Measurements from ENCODE around the gene IL36RN. TPM values are rescaled to one million over a fixed set of nuclear protein-coding genes. Genes with fewer than 3 reads are reported as not detected.

Gene IL36RN
- total and polyA plus RNA-seq, 12 donors = not detected

DNA sequence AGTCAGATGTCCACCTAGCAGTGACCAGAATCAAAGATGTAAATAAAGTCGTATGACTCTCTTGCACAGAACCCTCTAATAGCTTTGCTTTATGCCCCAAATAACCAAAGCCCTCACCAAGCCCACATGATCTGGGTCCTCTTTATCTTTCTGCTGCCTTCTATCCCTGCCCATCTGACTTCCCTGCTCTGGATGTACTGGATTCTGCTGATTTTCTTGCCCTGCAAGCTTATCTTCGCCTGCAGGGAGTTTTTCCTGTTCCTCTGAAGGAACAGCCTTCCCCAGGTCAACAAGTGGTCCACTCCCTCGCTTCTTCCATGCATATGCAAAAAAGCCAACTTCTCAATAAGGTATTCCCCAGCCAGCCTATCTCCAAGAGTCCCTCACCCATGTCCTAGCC, 25.0 kb upstream of the IL36RN start:
- Histone ChIP-seq H3K27me3 (peaks cover 6% of the 10 kb centered on the region), H3K27ac (no peak overlapping the region), H3K4me1 (replicated peaks in 1 of 2) (no peaks in the 10 kb centered on the region), H3K36me3 (replicated peaks in 1 of 2) (no peaks in the 10 kb centered on the region), H3K4me3 (no peak overlapping the region), H3K9me3 (replicated peaks in 1 of 3) (no peaks in the 10 kb centered on the region)
- intact Hi-C loops (cut with DNase I) = no loop called here
- whole genome bisulfite sequencing, 4 donors = 62 to 73% (median 67%) methylated on average over 3 of the region's 3 CpGs
- TF ChIP-seq, protein P1, sequence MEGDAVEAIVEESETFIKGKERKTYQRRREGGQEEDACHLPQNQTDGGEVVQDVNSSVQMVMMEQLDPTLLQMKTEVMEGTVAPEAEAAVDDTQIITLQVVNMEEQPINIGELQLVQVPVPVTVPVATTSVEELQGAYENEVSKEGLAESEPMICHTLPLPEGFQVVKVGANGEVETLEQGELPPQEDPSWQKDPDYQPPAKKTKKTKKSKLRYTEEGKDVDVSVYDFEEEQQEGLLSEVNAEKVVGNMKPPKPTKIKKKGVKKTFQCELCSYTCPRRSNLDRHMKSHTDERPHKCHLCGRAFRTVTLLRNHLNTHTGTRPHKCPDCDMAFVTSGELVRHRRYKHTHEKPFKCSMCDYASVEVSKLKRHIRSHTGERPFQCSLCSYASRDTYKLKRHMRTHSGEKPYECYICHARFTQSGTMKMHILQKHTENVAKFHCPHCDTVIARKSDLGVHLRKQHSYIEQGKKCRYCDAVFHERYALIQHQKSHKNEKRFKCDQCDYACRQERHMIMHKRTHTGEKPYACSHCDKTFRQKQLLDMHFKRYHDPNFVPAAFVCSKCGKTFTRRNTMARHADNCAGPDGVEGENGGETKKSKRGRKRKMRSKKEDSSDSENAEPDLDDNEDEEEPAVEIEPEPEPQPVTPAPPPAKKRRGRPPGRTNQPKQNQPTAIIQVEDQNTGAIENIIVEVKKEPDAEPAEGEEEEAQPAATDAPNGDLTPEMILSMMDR (IDR thresholded peaks at IDR 0.05) = no peak
- no peak for TF ChIP-seq POLR2A (IDR thresholded peaks at IDR 0.05)
- DNase-seq = no peak

DNA sequence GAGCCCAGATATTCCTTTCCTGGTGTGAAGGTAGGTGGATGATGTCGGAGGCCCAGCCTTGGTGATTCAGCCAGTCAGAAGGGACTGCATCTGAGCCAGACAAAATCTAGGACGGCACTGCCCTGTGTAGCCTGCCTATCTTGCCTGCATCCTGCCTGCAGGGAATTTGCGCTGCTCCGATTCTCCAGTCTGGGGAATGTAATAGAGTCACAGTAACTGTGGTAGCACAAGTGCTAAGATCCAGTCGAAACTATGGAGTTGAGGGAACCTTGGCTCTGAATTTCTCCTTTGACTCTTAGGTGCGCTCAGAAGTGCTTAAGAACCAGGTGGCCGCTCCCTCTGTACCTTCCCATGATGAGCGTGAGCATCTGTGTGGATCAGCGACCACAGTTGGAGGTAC, 22.2 kb upstream of the IL36RN start:
- Histone ChIP-seq H3K27ac (no peak overlapping the region), H3K9me3 (replicated peaks in 1 of 3) (no peaks in the 10 kb centered on the region), H3K4me3 (no peak overlapping the region), H3K36me3 (replicated peaks in 1 of 2) (no peaks in the 10 kb centered on the region), H3K4me1 (replicated peaks in 1 of 2) (no peaks in the 10 kb centered on the region), H3K27me3 (peaks cover 6% of the 10 kb centered on the region)
- TF ChIP-seq, protein P1 (IDR thresholded peaks at IDR 0.05) = no peak
- TF ChIP-seq POLR2A (IDR thresholded peaks at IDR 0.05) = no peak
- no peak for DNase-seq
- WGBS, 4 donors = 84 to 94% (median 89%) methylated on average over 8 to 9 of the region's 9 CpGs
- intact Hi-C loops (cut with DNase I) = no loop called here

DNA sequence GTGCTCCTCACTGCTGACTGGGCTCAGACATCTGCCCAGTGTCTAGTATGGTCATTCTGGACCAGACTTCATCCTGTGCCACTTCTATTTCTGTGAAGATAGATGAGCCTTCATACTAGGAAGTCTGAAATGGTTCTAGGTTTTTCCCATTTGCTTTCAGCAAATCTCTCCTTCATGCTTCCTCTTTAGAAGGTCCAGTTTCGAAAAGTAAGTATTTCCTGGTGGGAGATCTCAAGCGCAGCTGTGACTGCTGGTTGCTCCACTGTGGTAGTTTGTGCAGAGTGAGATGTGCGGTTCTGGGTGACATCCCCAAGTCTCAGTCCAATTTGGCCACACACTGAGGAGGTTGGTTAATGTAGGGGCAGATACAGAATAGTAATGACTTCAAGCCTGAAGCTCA, 20.7 kb upstream of the IL36RN start:
- Histone ChIP-seq H3K9me3 (replicated peaks in 1 of 3) (no peaks in the 10 kb centered on the region), H3K36me3 (replicated peaks in 1 of 2) (no peaks in the 10 kb centered on the region), H3K4me3 (no peak overlapping the region), H3K27me3 (peaks cover 6% of the 10 kb centered on the region), H3K4me1 (replicated peaks in 1 of 2) (no peaks in the 10 kb centered on the region), H3K27ac (no peak overlapping the region)
- intact Hi-C loops (cut with DNase I) = no loop called here
- TF ChIP-seq POLR2A (IDR thresholded peaks at IDR 0.05) = no peak
- TF ChIP-seq, protein P1 (IDR thresholded peaks at IDR 0.05) = no peak
- DNase-seq = no peak
- 67 to 86% (median 73%) methylated on average over 3 of the region's 3 CpGs for WGBS, 4 donors

DNA sequence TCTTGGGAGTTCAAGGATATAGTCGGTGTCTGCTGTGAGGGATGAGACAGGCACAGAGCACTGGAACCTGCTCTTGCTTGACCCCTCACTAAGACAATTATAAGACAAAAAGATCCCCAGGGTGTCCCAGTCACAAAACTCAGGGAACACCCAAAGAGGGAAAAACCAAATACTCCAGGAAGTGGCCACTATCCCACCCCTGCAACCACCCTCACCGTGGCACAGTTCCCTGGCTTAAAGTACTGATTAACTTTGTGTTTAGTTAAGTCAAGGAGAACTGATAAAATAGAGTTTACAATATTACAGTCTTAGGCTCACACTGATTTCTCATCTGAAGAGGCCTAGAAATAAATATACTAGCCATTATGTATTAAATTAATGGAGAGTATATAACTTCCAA, 19.8 kb upstream of the IL36RN start:
- no peak overlapping the region for H3K27ac ChIP-seq
- no peaks in the 10 kb centered on the region for H3K9me3 ChIP-seq (replicated peaks in 1 of 3)
- H3K4me1 ChIP-seq (replicated peaks in 1 of 2) = no peaks in the 10 kb centered on the region
- TF ChIP-seq, protein P1 (IDR thresholded peaks at IDR 0.05) = no peak
- TF ChIP-seq POLR2A (IDR thresholded peaks at IDR 0.05) = no peak
- WGBS, 4 donors = 88 to 97% (median 93%) methylated on average over 1 to 2 of the region's 2 CpGs
- H3K27me3 ChIP-seq = peaks cover 1% of the 10 kb centered on the region
- intact Hi-C loops (cut with DNase I) = no loop called here
- no peak overlapping the region for H3K4me3 ChIP-seq
- no peak for DNase-seq
- H3K36me3 ChIP-seq (replicated peaks in 1 of 2) = no peaks in the 10 kb centered on the region

All from adrenal gland (tissue), 12 donors.